ENCODE measurements around the gene PEX10.

The PEX10 gene

GRCh38 chr1:2426540-2426939 lies 14.2 kb upstream of the PEX10 start:
- Histone ChIP-seq H3K4me1 (no peaks in the 10 kb centered on the region), H3K27me3 (ENCODE audit: control insufficient read depth, insufficient read depth, low read length) (no peaks in the 10 kb centered on the region), H2AFZ (no peak overlapping the region), H3K9me3 (ENCODE audit: control insufficient read depth, low read length) (no peaks in the 10 kb centered on the region), H3K36me3 (ENCODE audit: control insufficient read depth, insufficient read depth, low read length) (no peaks in the 10 kb centered on the region), H3K79me2 (no peaks in the 10 kb centered on the region), H3K9ac (no peak overlapping the region), H3K27ac (no peak overlapping the region), H3K4me3 (ENCODE audit: low read depth, low read length) (no peak overlapping the region), H3K4me2 (ENCODE audit: low read length) (no peak overlapping the region)
- TF ChIP-seq CTCF (IDR thresholded peaks at IDR 0.05): no peak

- Histone ChIP-seq H3K4me1 (no peaks in the 10 kb centered on the region), H3K9me3 (ENCODE audit: control insufficient read depth, low read length) (no peaks in the 10 kb centered on the region), H3K4me3 (ENCODE audit: low read depth, low read length) (no peak overlapping the region), H3K36me3 (ENCODE audit: control insufficient read depth, insufficient read depth, low read length) (no peaks in the 10 kb centered on the region), H3K4me2 (ENCODE audit: low read length) (no peak overlapping the region), H3K27me3 (ENCODE audit: control insufficient read depth, insufficient read depth, low read length) (no peaks in the 10 kb centered on the region), H3K9ac (no peak overlapping the region), H2AFZ (no peak overlapping the region), H3K27ac (no peak overlapping the region), H3K79me2 (no peaks in the 10 kb centered on the region)
- no peak for TF ChIP-seq CTCF (IDR thresholded peaks at IDR 0.05)
These were observed 13.5 kb upstream of the PEX10 start for GRCh38 chr1:2425892-2426291.

- H3K27ac ChIP-seq: no peak overlapping the region
- no peak for TF ChIP-seq CTCF (IDR thresholded peaks at IDR 0.05)
These were observed 10.2 kb upstream of the PEX10 start for GRCh38 chr1:2422523-2422922.

GRCh38 chr1:2419416-2419815 lies 7.1 kb upstream of the PEX10 start:
- no peaks in the 10 kb centered on the region for H3K4me1 ChIP-seq
- H3K27me3 ChIP-seq (ENCODE audit: control insufficient read depth, insufficient read depth, low read length): no peaks in the 10 kb centered on the region
- H3K4me2 ChIP-seq (ENCODE audit: low read length): no peak overlapping the region
- H3K79me2 ChIP-seq: no peaks in the 10 kb centered on the region
- no peaks in the 10 kb centered on the region for H3K9me3 ChIP-seq (ENCODE audit: control insufficient read depth, low read length)
- no peaks in the 10 kb centered on the region for H3K36me3 ChIP-seq (ENCODE audit: control insufficient read depth, insufficient read depth, low read length)
- H2AFZ ChIP-seq: no peak overlapping the region
- H3K4me3 ChIP-seq (ENCODE audit: low read depth, low read length): no peak overlapping the region
- H3K9ac ChIP-seq: no peak overlapping the region
- no peak for TF ChIP-seq CTCF (IDR thresholded peaks at IDR 0.05)
- no peak overlapping the region for H3K27ac ChIP-seq

More at GRCh38 chr1:2422523-2422922, 10.2 kb upstream of the PEX10 start:
- Histone ChIP-seq H3K4me3 (ENCODE audit: low read depth, low read length) (no peak overlapping the region), H3K36me3 (ENCODE audit: control insufficient read depth, insufficient read depth, low read length) (no peaks in the 10 kb centered on the region), H3K27me3 (ENCODE audit: control insufficient read depth, insufficient read depth, low read length) (no peaks in the 10 kb centered on the region), H3K9ac (no peak overlapping the region), H2AFZ (no peak overlapping the region), H3K79me2 (no peaks in the 10 kb centered on the region), H3K4me1 (no peaks in the 10 kb centered on the region), H3K4me2 (ENCODE audit: low read length) (no peak overlapping the region), H3K9me3 (ENCODE audit: control insufficient read depth, low read length) (no peaks in the 10 kb centered on the region)

GRCh38 chr1:2418791-2419320 lies 6.5 kb upstream of the PEX10 start:
- no peak overlapping the region for H2AFZ ChIP-seq
- no peak overlapping the region for H3K27ac ChIP-seq
- no peaks in the 10 kb centered on the region for H3K79me2 ChIP-seq
- H3K27me3 ChIP-seq (ENCODE audit: control insufficient read depth, insufficient read depth, low read length): no peaks in the 10 kb centered on the region
- no peak overlapping the region for H3K9ac ChIP-seq
- no peaks in the 10 kb centered on the region for H3K36me3 ChIP-seq (ENCODE audit: control insufficient read depth, insufficient read depth, low read length)
- TF ChIP-seq CTCF (IDR thresholded peaks at IDR 0.05): no peak
- no peak overlapping the region for H3K4me3 ChIP-seq (ENCODE audit: low read depth, low read length)
- no peak overlapping the region for H3K4me2 ChIP-seq (ENCODE audit: low read length)
- no peaks in the 10 kb centered on the region for H3K4me1 ChIP-seq
- H3K9me3 ChIP-seq (ENCODE audit: control insufficient read depth, low read length): no peaks in the 10 kb centered on the region
